K562 (cell line): ENCODE results near the gene SYNPO2. TPM values are rescaled to one million over a fixed set of nuclear protein-coding genes. Genes with fewer than 3 reads are reported as not detected.

ENCODE experiments used
- ATAC-seq: fragments of 200-7000 bp; cut with Tn5 transposase; 3 replicates; pipeline ENCODE4 v1.9.1; 2020; ENCODE audit warnings: moderate library complexity
- BruUV-seq: library from RNA; stranded (reverse); fragments of 400-500 nt; replicated peaks from 2 replicates; lab custom pipeline; 2021; lab: Mats Ljungman, UMichigan
- CTCF ChIA-PET: fragments of 300-600 bp; formaldehyde crosslinking; extraction: SDS; loops from one replicate; lab custom pipeline; 2021; ENCODE audit warnings: low intra/inter-chr PET ratio; lab: Yijun Ruan, JAX
- POLR2A ChIA-PET: fragments of 300-600, 350-650 bp; sonication (Branson Sonifier 250); formaldehyde crosslinking; extraction: SDS; loops from one replicate; lab custom pipeline; 2021; ENCODE audit warnings: antibody characterized with exemption, inconsistent platforms; lab: Yijun Ruan, JAX
- DNase-seq, 4 experiments: peaks; one replicate each; pipeline versions ENCODE4 v3.0.0 to v3.0.0-alpha.2; 2011 to 2018; ENCODE audit warnings: low spot score in 3 of 4, mixed read lengths in 3 of 4; ENCODE audit errors: extremely low read depth in 1 of 4
- FAIRE-seq: peaks from 2 replicates; lab custom pipeline; 2011; peaks lifted over from hg19 to GRCh38; lab: Jason Lieb, UNC
- H2AFZ ChIP-seq: 2 replicates; pipeline ENCODE4 v1.6.0; 2011; ENCODE audit warnings: low read depth, low read length, control low read depth, inconsistent platforms
- H3K27ac ChIP-seq: fragments of 200-600 bp; 3 replicates; pipeline ENCODE4 v1.8.0; 2011; ENCODE audit warnings: low read depth, mild to moderate bottlenecking, control low read depth, inconsistent platforms, low read length, moderate library complexity, mixed read lengths; ENCODE audit errors: extremely low read depth
- H3K27me3 ChIP-seq, 2 experiments: fragments of 300-600 bp in 1 of 2; 2 replicates in 1 of 2; 3 replicates in 1 of 2; pipeline versions ENCODE4 v1.6.0 to v1.8.0; 2011; ENCODE audit warnings: inconsistent platforms in 2 of 2, low read length in 2 of 2, mild to moderate bottlenecking in 1 of 2, mixed read lengths in 1 of 2, moderate library complexity in 1 of 2; ENCODE audit not compliant: control insufficient read depth in 2 of 2, insufficient read depth in 2 of 2
- H3K36me3 ChIP-seq: fragments of 300-600 bp; 3 replicates; pipeline ENCODE4 v1.8.0; 2011; ENCODE audit warnings: mild to moderate bottlenecking, low read length, inconsistent platforms; ENCODE audit not compliant: control insufficient read depth, insufficient read depth
- H3K4me1 ChIP-seq, 2 experiments: fragments of 200-600 bp in 1 of 2; replicated peaks in 1 of 2; 2 replicates in 1 of 2; 3 replicates in 1 of 2; pipeline versions ENCODE4 v1.5.1 to v1.8.0; 2011; ENCODE audit warnings: inconsistent platforms in 2 of 2, low read length in 2 of 2, mild to moderate bottlenecking in 1 of 2, mixed read lengths in 1 of 2, moderate library complexity in 1 of 2; ENCODE audit not compliant: control insufficient read depth in 2 of 2, insufficient read depth in 2 of 2
- H3K4me2 ChIP-seq: 2 replicates; pipeline ENCODE4 v1.6.1; 2011; ENCODE audit warnings: low read length, control low read depth, inconsistent platforms, mixed read lengths; ENCODE audit not compliant: insufficient read depth
- H3K4me3 ChIP-seq: fragments of 200-600 bp; sonication (generic), shearing (Covaris generic); 2 replicates; pipeline ENCODE4 v1.5.1; 2016; ENCODE audit warnings: control low read depth, inconsistent platforms
- H3K79me2 ChIP-seq: fragments of 200-600 bp; 3 replicates; pipeline ENCODE4 v1.8.0; 2011; ENCODE audit warnings: low read length, inconsistent platforms; ENCODE audit not compliant: control insufficient read depth, insufficient read depth
- H3K9ac ChIP-seq, 2 experiments: 2 replicates each; pipeline versions ENCODE4 v1.6.0 to v1.6.1; 2011; ENCODE audit warnings: low read depth in 2 of 2, low read length in 2 of 2, control low read depth in 1 of 2, inconsistent platforms in 1 of 2, mild to moderate bottlenecking in 1 of 2, mixed read lengths in 1 of 2; ENCODE audit not compliant: insufficient read depth in 1 of 2
- H3K9me1 ChIP-seq: one replicate; pipeline ENCODE4 v1.6.0; 2011; ENCODE audit warnings: inconsistent platforms, mild to moderate bottlenecking, low read length, moderate library complexity; ENCODE audit not compliant: control insufficient read depth, insufficient read depth
- H3K9me3 ChIP-seq: replicated peaks from 2 replicates; pipeline ENCODE4 v1.5.1; 2011; ENCODE audit warnings: low read depth, low read length, inconsistent platforms; ENCODE audit not compliant: control insufficient read depth, insufficient read depth
- H4K20me1 ChIP-seq: replicated peaks from 2 replicates; pipeline ENCODE4 v1.6.1; 2011; ENCODE audit warnings: low read length, inconsistent platforms, mixed read lengths; ENCODE audit not compliant: control insufficient read depth, insufficient read depth
- FOXJ3 ChIP-seq: sonication (generic); formaldehyde crosslinking; IDR thresholded peaks from 2 replicates; pipeline ENCODE4 v1.4.0; 2020; ENCODE audit warnings: mild to moderate bottlenecking, missing genetic modification reagents
- GABPB2 ChIP-seq: fragments of 250-450 bp; sonication (Bioruptor Pico); conservative IDR thresholded peaks from 2 replicates; pipeline ENCODE4 v1.5.1; 2021; ENCODE audit warnings: mild to moderate bottlenecking
- GTF2A2 ChIP-seq: IDR thresholded peaks from 2 replicates; pipeline ENCODE4 v1.6.1; 2016; ENCODE audit warnings: mild to moderate bottlenecking, missing genetic modification characterization, missing compliant biosample characterization
- MCM7 ChIP-seq, 2 experiments: fragments of 450-650 bp; IDR thresholded peaks; 2 replicates each; pipeline ENCODE4 v1.6.1; 2016 to 2018
- MYNN ChIP-seq, 2 experiments: sonication (generic); formaldehyde crosslinking in 1 of 2; IDR thresholded peaks; 2 replicates each; pipeline versions ENCODE4 v1.5.0 to v1.6.1; 2016 to 2020; ENCODE audit warnings: antibody characterized with exemption in 1 of 2, missing genetic modification reagents in 1 of 2
- NR2C2 ChIP-seq, 2 experiments: fragments of 200-800 bp in 1 of 2; sonication (Bioruptor generic) in 1 of 2; sonication (generic) in 1 of 2; formaldehyde crosslinking in 1 of 2; IDR thresholded peaks; 2 replicates each; pipeline versions ENCODE4 v1.6.1 to v1.8.0; 2016 to 2022; ENCODE audit warnings: mild to moderate bottlenecking in 1 of 2, missing compliant biosample characterization in 1 of 2, missing genetic modification characterization in 1 of 2, missing genetic modification reagents in 1 of 2
- PYGO2 ChIP-seq: fragments of 450-650 bp; IDR thresholded peaks from 2 replicates; pipeline ENCODE4 v1.6.1; 2016; ENCODE audit warnings: mild to moderate bottlenecking, missing genetic modification characterization, moderate library complexity, missing compliant biosample characterization
- RBM22 ChIP-seq: fragments of 200-400 bp; formaldehyde crosslinking; IDR thresholded peaks from 2 replicates; pipeline ENCODE4 v1.6.1; 2018; ENCODE audit warnings: low read length, low read depth; ENCODE audit not compliant: poor library complexity, severe bottlenecking
- SIN3B ChIP-seq: fragments of 450-650 bp; IDR thresholded peaks from 2 replicates; pipeline ENCODE4 v1.6.1; 2017; ENCODE audit warnings: low read depth, mild to moderate bottlenecking, moderate library complexity
- SMAD2 ChIP-seq: fragments of 150-350 bp; IDR thresholded peaks from 2 replicates; pipeline ENCODE4 v1.6.1; 2014; ENCODE audit warnings: low read depth, mild to moderate bottlenecking, low read length
- THRA ChIP-seq: fragments of 450-650 bp; IDR thresholded peaks from 2 replicates; pipeline ENCODE4 v1.6.1; 2017; ENCODE audit warnings: mild to moderate bottlenecking, moderate library complexity
- ZNF584 ChIP-seq: fragments of 200-800 bp; sonication (Bioruptor generic); IDR thresholded peaks from 2 replicates; pipeline ENCODE4 v1.6.1; 2016; ENCODE audit warnings: low read depth, mild to moderate bottlenecking, missing genetic modification characterization, missing compliant biosample characterization
- ZNF830 ChIP-seq: fragments of 250-450 bp; sonication (Bioruptor Pico); IDR thresholded peaks from 2 replicates; pipeline ENCODE4 v1.5.0; 2021; ENCODE audit warnings: mild to moderate bottlenecking
- WGBS: fragments of 100-300 bp; shearing (Covaris generic); methylation state at CpG from one replicate; pipeline ENCODE4 v1.1.6; 2016; ENCODE audit warnings: low coverage, mixed read lengths; ENCODE audit not compliant: insufficient coverage; ENCODE audit errors: missing lambda C conversion rate; 5-methylcytosine and 5-hydroxymethylcytosine counted together
- in situ Hi-C: fragments of 300-500 bp; cut with MboI; formaldehyde crosslinking; loops from 4 replicates; pipeline ENCODE4 v1.15.0; 2018; ENCODE audit warnings: inconsistent platforms, mixed read lengths
- intact Hi-C: fragments of 100-400 bp; cut with micrococcal nuclease; formaldehyde crosslinking; loops from 2 replicates; pipeline ENCODE4 v1.14.2; 2022
- polyA plus RNA-seq, 8 experiments: library from polyadenylated mRNA; depleted of rRNA in 4 of 8; stranded (reverse) in 5 of 8; unstranded in 3 of 8; fragments of >200 nt; fragmentation: Nextera tagmentation in 2 of 8; fragmentation: Illumina TruSeq in 1 of 8; extraction: Ambion mirVana in 2 of 8; extraction: Trizol in 1 of 8; gene quantifications; 2 replicates each; pipeline versions ENCODE4 v1.2.1 to v1.2.3, GENCODE V29; 2011 to 2014; ENCODE audit warnings: inconsistent platforms in 1 of 8, missing spikeins in 1 of 8
- total RNA-seq, 7 experiments: library from RNA; depleted of rRNA in 6 of 7; stranded (reverse); fragments of >200 nt in 6 of 7; fragmentation: Illumina TruSeq in 2 of 7; extraction: Trizol in 2 of 7; gene quantifications; 2 replicates each; pipeline versions ENCODE4 v1.2.1 to v1.2.3, GENCODE V29; 2011 to 2021; ENCODE audit warnings: low replicate concordance in 1 of 7
- TF ChIP-seq, protein P1 (sequence below): sonication (generic); formaldehyde crosslinking; IDR thresholded peaks from 2 replicates; pipeline ENCODE4 v1.8.0; 2023; ENCODE audit warnings: missing genetic modification reagents, mild to moderate bottlenecking, borderline replicate concordance

Gene SYNPO2
- total and polyA plus RNA-seq, 9 of the 15 experiments (the other 6 are each of a cell fraction or from before 2014, with no cell fraction given), result 0.03 to 0.18 TPM; not detected in 7

- Histone ChIP-seq H3K9me1 (no peaks in the 10 kb centered on the region), H3K9me3 (no peaks in the 10 kb centered on the region), H3K36me3 (no peaks in the 10 kb centered on the region), H4K20me1 (no peaks in the 10 kb centered on the region), H3K4me1 (no peaks in the 10 kb centered on the region), H3K79me2 (no peaks in the 10 kb centered on the region), H3K4me3 (no peak overlapping the region), H3K9ac (no peak overlapping the region), H2AFZ (no peak overlapping the region), H3K4me2 (no peak overlapping the region), H3K27ac (no peak overlapping the region), H3K27me3 (peaks cover 0 to 6% of the 10 kb centered on the region in 2 experiments; a peak in 3 of 5 replicates)
- in situ Hi-C loops (loop anchor here (10.0 kb wide), 1 partner anchor 245 kb away; no protein-coding TSS in a partner anchor), intact Hi-C loops (no loop called here)
- WGBS, result 0% methylated on average over 2 of the region's 2 CpGs
- TF ChIP-seq SIN3B (no peak), THRA (no peak), ZNF584 (CRISPR knock-in tag) (no peak), NR2C2 (CRISPR knock-in tag; IDR thresholded peaks at IDR 0.05) (no peak), NR2C2 (tag; IDR thresholded peaks at IDR 0.05) (no peak), MYNN (IDR thresholded peaks at IDR 0.05) (no peak), MYNN (CRISPR knock-in tag; IDR thresholded peaks at IDR 0.05) (no peak), FOXJ3 (CRISPR knock-in tag) (no peak), GABPB2 (no peak), SMAD2 (no peak), GTF2A2 (tag) (no peak), RBM22 (no peak), ZNF830 (CRISPR knock-in tag) (no peak), MCM7 (IDR thresholded peaks at IDR 0.05) (no peak), PYGO2 (no peak)
- TF ChIP-seq, protein P1, sequence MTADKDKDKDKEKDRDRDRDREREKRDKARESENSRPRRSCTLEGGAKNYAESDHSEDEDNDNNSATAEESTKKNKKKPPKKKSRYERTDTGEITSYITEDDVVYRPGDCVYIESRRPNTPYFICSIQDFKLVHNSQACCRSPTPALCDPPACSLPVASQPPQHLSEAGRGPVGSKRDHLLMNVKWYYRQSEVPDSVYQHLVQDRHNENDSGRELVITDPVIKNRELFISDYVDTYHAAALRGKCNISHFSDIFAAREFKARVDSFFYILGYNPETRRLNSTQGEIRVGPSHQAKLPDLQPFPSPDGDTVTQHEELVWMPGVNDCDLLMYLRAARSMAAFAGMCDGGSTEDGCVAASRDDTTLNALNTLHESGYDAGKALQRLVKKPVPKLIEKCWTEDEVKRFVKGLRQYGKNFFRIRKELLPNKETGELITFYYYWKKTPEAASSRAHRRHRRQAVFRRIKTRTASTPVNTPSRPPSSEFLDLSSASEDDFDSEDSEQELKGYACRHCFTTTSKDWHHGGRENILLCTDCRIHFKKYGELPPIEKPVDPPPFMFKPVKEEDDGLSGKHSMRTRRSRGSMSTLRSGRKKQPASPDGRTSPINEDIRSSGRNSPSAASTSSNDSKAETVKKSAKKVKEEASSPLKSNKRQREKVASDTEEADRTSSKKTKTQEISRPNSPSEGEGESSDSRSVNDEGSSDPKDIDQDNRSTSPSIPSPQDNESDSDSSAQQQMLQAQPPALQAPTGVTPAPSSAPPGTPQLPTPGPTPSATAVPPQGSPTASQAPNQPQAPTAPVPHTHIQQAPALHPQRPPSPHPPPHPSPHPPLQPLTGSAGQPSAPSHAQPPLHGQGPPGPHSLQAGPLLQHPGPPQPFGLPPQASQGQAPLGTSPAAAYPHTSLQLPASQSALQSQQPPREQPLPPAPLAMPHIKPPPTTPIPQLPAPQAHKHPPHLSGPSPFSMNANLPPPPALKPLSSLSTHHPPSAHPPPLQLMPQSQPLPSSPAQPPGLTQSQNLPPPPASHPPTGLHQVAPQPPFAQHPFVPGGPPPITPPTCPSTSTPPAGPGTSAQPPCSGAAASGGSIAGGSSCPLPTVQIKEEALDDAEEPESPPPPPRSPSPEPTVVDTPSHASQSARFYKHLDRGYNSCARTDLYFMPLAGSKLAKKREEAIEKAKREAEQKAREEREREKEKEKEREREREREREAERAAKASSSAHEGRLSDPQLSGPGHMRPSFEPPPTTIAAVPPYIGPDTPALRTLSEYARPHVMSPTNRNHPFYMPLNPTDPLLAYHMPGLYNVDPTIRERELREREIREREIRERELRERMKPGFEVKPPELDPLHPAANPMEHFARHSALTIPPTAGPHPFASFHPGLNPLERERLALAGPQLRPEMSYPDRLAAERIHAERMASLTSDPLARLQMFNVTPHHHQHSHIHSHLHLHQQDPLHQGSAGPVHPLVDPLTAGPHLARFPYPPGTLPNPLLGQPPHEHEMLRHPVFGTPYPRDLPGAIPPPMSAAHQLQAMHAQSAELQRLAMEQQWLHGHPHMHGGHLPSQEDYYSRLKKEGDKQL (CRISPR knock-in tag), result no peak
- ATAC-seq (no peak), DNase-seq (no peak), FAIRE-seq (no peak)
- BruUV-seq, result no TSS peak
- ChIA-PET POLR2A (no interaction called here), CTCF (no interaction called here)
These were observed 160.7 kb downstream of the SYNPO2 start for GRCh38 chr4:119049342-119049741.
